C4-2B (cell line): ENCODE measurements around the gene ZNF598.

Source experiments
- ZFX ChIP-seq: fragments of 450-650 bp; IDR thresholded peaks from 2 replicates; pipeline ENCODE4 v1.6.1; 2017
- TF ChIP-seq, protein P1 (sequence below): fragments of 450-650 bp; conservative IDR thresholded peaks from 2 replicates; pipeline ENCODE4 v1.5.1; 2017; ENCODE audit warnings: mild to moderate bottlenecking

- TF ChIP-seq, protein P1, sequence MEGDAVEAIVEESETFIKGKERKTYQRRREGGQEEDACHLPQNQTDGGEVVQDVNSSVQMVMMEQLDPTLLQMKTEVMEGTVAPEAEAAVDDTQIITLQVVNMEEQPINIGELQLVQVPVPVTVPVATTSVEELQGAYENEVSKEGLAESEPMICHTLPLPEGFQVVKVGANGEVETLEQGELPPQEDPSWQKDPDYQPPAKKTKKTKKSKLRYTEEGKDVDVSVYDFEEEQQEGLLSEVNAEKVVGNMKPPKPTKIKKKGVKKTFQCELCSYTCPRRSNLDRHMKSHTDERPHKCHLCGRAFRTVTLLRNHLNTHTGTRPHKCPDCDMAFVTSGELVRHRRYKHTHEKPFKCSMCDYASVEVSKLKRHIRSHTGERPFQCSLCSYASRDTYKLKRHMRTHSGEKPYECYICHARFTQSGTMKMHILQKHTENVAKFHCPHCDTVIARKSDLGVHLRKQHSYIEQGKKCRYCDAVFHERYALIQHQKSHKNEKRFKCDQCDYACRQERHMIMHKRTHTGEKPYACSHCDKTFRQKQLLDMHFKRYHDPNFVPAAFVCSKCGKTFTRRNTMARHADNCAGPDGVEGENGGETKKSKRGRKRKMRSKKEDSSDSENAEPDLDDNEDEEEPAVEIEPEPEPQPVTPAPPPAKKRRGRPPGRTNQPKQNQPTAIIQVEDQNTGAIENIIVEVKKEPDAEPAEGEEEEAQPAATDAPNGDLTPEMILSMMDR, result no peak
- TF ChIP-seq ZFX, result no peak
Observed at GRCh38 chr16:2053211-2053610, 43.6 kb upstream of the ZNF598 start.
